AG04450 (cell line): ENCODE results near the gene MRPL48. TPM values are rescaled to one million over a fixed set of nuclear protein-coding genes. Genes with fewer than 3 reads are reported as not detected.
"Not testable (repeated sequence)": the region's sequence is repeated elsewhere in the genome, so short reads cannot be mapped to it uniquely, and the experiment has no call there.

ENCODE experiments used
- CTCF ChIA-PET: fragments of 300-600, 350-600 bp; formaldehyde crosslinking; extraction: SDS; loops from one replicate; lab custom pipeline; 2022; ENCODE audit warnings: antibody characterized with exemption, inconsistent platforms; lab: Charles Lee
- POLR2A ChIA-PET: fragments of 350-600 bp; formaldehyde crosslinking; extraction: SDS; loops from one replicate; lab custom pipeline; 2021; ENCODE audit warnings: antibody characterized with exemption, inconsistent platforms; lab: Yijun Ruan, JAX
- DNase-seq: peaks from one replicate; pipeline ENCODE4 v3.0.0-alpha.2; 2011; ENCODE audit warnings: low read depth, low spot score
- H3K27ac ChIP-seq: one replicate; pipeline ENCODE4 v1.5.1; 2012; ENCODE audit warnings: low read depth, low read length, control low read depth
- H3K27me3 ChIP-seq: one replicate; pipeline ENCODE4 v1.6.0; 2012; ENCODE audit warnings: low read length; ENCODE audit not compliant: control insufficient read depth, insufficient read depth
- H3K4me3 ChIP-seq: 2 replicates; pipeline ENCODE4 v1.5.1; 2011; ENCODE audit warnings: mild to moderate bottlenecking, low read depth, low read length, control low read depth
- H3K9me3 ChIP-seq: 2 replicates; pipeline ENCODE4 v1.5.1; 2012; ENCODE audit warnings: low read length; ENCODE audit not compliant: control insufficient read depth, insufficient read depth
- CTCF ChIP-seq: IDR thresholded peaks from 2 replicates; pipeline ENCODE4 v1.5.1; 2011; ENCODE audit warnings: low read depth, low read length, control low read depth, inconsistent platforms
- polyA plus RNA-seq: library from polyadenylated mRNA; depleted of rRNA; stranded (reverse); fragments of >200 nt; gene quantifications from 2 replicates; pipeline ENCODE4 v1.2.3, GENCODE V29; 2011

The MRPL48 gene
- polyA plus RNA-seq, 1 experiment = 65.7 TPM

DNA sequence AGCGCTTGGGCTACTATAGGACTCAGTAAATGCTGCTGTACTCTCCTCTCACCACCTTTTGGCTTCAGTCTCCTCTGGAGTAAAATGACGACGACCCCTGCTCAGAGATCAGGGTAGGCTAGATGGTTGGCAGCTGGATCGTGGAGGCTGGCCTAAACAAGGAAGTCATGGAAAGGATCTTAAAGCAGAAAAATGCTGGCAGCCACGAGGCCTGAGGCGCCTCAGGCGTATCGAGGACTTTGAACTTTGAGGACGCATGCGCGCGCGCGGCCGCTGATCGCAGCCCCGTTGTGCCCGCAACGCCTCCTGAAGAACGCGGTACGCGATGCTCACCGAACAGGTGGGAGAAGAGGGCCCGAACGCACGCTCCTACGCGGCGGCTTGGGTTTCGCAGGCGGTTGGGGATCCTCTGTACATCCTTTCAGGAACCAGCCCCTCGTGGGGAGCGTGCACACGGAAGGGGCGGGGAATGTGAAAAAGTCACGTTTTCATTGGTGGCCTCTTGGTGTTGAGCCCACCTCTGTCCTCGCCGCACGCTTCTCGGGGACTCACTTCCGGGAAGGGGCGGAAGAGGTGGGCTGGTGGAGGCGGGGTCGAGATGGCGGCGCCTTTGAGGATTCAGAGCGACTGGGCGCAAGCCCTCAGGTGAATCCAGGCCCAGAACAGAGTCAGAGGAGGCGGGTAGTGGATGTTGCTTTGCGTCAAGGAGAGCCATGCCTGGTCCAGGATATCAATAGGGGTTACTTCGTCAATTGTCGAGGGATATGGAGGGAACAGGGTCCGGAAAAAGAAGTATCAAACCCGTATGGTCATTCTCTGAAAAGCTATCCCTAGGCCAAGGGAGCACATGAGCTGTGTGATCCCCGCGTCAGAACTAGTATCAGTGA is 89.0 kb downstream of the MRPL48 start, which contains the start of the genes COA4 and PAAF1:
TSS of gene COA4 (minus strand) at position 423 of the 887 bp plus-strand sequence. CDS start 3,468 bp downstream, outside the sequence.
TSS of gene PAAF1 (plus strand) at position 576 of the 887 bp plus-strand sequence. CDS start at position 599, 23 bp downstream.
- ChIA-PET CTCF (no interaction called here), POLR2A (interaction anchor here (0.6 to 1.0 kb wide), 3 partner anchors 15 to 116 kb away, joined by 3 to 9 read pairs (median 3); partner anchors contain the start of genes MRPL48 and RAB6A)
- Histone ChIP-seq H3K27me3 (no peaks in the 10 kb centered on the region), H3K27ac (peak within 1 kb of the TSS; percentile 89), H3K4me3 (peak within 1 kb of the TSS; percentile 96), H3K9me3 (no peaks in the 10 kb centered on the region; the same call in 1 of the 2 replicates)
- peak; percentile 84 for DNase-seq
- no peak for TF ChIP-seq CTCF

DNA sequence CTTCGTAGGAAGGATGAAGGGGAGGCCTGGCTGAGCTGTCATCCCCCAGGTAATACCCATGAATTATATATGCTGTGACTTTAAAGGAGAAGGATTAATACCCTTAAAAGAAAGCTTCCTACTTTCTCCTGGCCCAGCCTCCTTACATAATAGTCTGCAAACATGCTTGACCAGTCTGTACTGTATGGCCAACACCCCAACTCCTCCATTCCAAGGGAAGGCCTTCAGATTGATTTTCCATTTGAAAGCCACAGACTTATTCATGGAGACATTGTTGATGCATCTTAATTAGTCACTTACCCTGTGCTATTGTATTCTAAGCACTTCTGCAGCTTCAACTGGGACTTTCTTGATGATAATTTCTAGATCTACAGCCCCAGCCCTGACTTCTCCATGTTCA is 91.1 kb downstream of the MRPL48 start:
- ChIA-PET CTCF (interaction anchor here (1.3 kb wide), 1 partner anchor 52 kb away, joined by 3 read pairs; no protein-coding TSS in a partner anchor), POLR2A (no interaction called here)
- DNase-seq = no peak
- Histone ChIP-seq H3K4me3 (no peak overlapping the region), H3K27me3 (no peaks in the 10 kb centered on the region), H3K27ac (no peak overlapping the region), H3K9me3 (no peaks in the 10 kb centered on the region; the same call in 1 of the 2 replicates)
- no peak for TF ChIP-seq CTCF

GRCh38 chr11:73880449-73880848 is 92.8 kb downstream of the MRPL48 start:
- DNase-seq, H3K9me3 ChIP-seq, H3K27me3 ChIP-seq, POLR2A ChIA-PET, CTCF ChIA-PET, H3K4me3 ChIP-seq, H3K27ac ChIP-seq: not testable (repeated sequence)

DNA sequence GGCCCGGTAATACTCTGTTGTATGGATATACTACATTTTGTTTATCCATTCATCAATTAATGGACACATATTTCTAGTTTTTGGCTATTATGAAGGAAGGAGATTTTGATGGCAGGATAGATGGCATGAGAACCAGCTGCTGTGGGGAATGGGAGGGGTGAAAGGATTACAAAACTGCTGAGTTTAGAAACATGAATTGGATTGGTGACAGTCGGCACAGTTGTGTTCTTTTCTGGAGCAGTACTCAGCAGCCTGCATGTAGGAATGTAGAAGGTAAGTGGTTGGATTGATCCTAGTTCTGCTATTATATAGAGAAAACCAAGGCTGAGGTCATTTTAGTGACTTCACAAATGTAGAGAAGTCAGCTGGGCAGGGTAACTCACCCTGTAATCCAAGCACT is 96.2 kb downstream of the MRPL48 start:
- no peak for TF ChIP-seq CTCF
- no peak overlapping the region for H3K27ac ChIP-seq

DNA sequence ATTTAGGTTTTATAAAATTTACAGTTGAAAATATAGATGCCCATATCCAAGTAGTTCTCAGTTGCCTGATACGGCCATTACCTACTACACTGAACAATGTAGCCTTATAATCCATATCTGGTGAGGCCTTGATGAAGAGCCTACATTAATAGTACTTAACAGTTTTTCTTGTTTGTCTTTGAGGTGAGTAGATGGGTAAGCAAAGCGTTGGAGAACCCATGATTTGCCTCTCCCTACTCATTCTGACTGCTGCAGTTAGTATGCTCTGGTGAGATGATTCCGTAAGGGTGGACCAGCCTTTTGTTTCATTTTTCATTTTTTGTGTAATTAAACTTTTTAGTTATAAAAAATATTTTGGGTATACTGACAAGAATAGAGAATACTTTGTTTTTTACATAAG is 100.6 kb downstream of the MRPL48 start:
- H3K27ac ChIP-seq = no peak overlapping the region
- DNase-seq = no peak
- CTCF ChIA-PET = no interaction called here
- H3K4me3 ChIP-seq = no peak overlapping the region
- POLR2A ChIA-PET = no interaction called here
- H3K27me3 ChIP-seq = no peaks in the 10 kb centered on the region
- no peak for TF ChIP-seq CTCF
- no peaks in the 10 kb centered on the region for H3K9me3 ChIP-seq

More for the DNA sequence above, 96.2 kb downstream of the MRPL48 start:
- no peaks in the 10 kb centered on the region for H3K9me3 ChIP-seq
- DNase-seq = no peak
- H3K4me3 ChIP-seq = no peak overlapping the region
- ChIA-PET CTCF (no interaction called here), POLR2A (no interaction called here)
- no peaks in the 10 kb centered on the region for H3K27me3 ChIP-seq
